PFSK-1 (cell line): ENCODE results near the gene NCAN.

Experiments used
- FOXP2 ChIP-seq: optimal IDR thresholded peaks from 2 replicates; pipeline ENCODE3; 2011; ENCODE audit warnings: borderline replicate concordance, control low read depth, inconsistent platforms; ENCODE audit not compliant: insufficient read depth; ENCODE audit errors: extremely low read length, extremely low read depth
- POLR2AphosphoS5 ChIP-seq: IDR thresholded peaks from 2 replicates; pipeline ENCODE4 v1.6.1; 2012; ENCODE audit warnings: low read depth, mild to moderate bottlenecking, control low read depth, low read length, moderate library complexity
- SIN3A ChIP-seq: IDR thresholded peaks from 2 replicates; pipeline ENCODE4 v1.6.1; 2012; ENCODE audit warnings: mild to moderate bottlenecking, low read length, moderate library complexity, borderline replicate concordance; ENCODE audit not compliant: insufficient read depth
- TAF1 ChIP-seq: IDR thresholded peaks from 2 replicates; pipeline ENCODE4 v1.6.1; 2012; ENCODE audit warnings: low read length, control low read depth, borderline replicate concordance; ENCODE audit not compliant: insufficient read depth
- TF ChIP-seq, protein P1 (sequence below), 2 experiments: IDR thresholded peaks; 2 replicates each; pipeline versions ENCODE4 v1.6.1 to v1.8.0; 2011 to 2012; ENCODE audit warnings: low read depth in 2 of 2, low read length in 2 of 2, control low read depth in 1 of 2, inconsistent platforms in 1 of 2, mild to moderate bottlenecking in 1 of 2, moderate library complexity in 1 of 2; ENCODE audit not compliant: insufficient read depth in 1 of 2

The NCAN gene

DNA sequence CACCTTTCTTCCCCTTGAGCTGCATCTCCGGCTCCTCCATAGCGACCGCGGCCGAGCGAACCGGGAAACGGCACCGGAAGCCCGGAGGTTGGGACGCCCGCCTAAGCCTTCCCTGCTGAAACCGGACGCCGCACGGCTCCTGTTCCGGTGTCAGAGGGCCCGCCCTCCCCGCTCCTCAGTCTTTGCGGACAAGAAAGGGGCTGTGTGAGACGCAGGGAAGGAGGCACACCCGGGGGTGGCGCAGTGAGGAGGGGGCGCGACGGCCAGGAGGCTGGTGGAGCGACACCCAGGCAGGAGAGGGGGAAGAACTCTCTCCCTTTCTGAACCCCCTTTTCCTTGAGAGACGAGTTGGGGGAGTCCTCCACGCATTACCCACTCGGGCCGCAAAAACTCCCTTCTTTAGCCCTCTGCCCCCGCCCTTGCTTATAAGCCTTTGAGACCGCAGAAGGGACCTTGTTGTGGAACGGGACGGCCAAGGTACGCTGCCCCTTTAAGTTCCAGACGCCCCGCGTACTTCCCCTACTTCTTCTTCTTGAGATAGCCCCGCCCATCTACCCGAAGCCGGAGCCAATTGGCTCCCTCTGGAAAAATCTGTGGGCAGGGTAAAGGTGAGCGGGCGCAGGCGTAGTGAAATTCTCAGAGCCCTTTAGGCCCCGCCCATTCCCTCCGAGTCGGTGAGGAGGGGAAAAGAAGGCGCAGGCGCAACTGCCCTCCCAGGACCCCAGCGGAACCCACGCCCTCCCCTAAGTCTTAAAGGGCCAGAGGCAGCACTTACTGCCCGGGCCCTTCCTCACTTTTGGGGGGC lies 19.5 kb upstream of the NCAN start, which contains the start of the genes BORCS8 and RFXANK:
TSS of gene BORCS8 (minus strand) at position 75 of the 805 bp plus-strand sequence. CDS start at position 40, 35 bp downstream.
TSS of gene RFXANK (plus strand) at position 181 of the 805 bp plus-strand sequence. CDS start 1,689 bp downstream, outside the sequence.
- TF ChIP-seq FOXP2 (peak; percentile 70), TAF1 (peak; percentile 91), POLR2AphosphoS5 (peak; percentile 76), SIN3A (no peak)
- TF ChIP-seq, protein P1, sequence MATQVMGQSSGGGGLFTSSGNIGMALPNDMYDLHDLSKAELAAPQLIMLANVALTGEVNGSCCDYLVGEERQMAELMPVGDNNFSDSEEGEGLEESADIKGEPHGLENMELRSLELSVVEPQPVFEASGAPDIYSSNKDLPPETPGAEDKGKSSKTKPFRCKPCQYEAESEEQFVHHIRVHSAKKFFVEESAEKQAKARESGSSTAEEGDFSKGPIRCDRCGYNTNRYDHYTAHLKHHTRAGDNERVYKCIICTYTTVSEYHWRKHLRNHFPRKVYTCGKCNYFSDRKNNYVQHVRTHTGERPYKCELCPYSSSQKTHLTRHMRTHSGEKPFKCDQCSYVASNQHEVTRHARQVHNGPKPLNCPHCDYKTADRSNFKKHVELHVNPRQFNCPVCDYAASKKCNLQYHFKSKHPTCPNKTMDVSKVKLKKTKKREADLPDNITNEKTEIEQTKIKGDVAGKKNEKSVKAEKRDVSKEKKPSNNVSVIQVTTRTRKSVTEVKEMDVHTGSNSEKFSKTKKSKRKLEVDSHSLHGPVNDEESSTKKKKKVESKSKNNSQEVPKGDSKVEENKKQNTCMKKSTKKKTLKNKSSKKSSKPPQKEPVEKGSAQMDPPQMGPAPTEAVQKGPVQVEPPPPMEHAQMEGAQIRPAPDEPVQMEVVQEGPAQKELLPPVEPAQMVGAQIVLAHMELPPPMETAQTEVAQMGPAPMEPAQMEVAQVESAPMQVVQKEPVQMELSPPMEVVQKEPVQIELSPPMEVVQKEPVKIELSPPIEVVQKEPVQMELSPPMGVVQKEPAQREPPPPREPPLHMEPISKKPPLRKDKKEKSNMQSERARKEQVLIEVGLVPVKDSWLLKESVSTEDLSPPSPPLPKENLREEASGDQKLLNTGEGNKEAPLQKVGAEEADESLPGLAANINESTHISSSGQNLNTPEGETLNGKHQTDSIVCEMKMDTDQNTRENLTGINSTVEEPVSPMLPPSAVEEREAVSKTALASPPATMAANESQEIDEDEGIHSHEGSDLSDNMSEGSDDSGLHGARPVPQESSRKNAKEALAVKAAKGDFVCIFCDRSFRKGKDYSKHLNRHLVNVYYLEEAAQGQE (IDR thresholded peaks at IDR 0.05; ENCODE audit: insufficient read depth in 1 of 2, low read depth in 2 of 2, low read length in 2 of 2): no peak

DNA sequence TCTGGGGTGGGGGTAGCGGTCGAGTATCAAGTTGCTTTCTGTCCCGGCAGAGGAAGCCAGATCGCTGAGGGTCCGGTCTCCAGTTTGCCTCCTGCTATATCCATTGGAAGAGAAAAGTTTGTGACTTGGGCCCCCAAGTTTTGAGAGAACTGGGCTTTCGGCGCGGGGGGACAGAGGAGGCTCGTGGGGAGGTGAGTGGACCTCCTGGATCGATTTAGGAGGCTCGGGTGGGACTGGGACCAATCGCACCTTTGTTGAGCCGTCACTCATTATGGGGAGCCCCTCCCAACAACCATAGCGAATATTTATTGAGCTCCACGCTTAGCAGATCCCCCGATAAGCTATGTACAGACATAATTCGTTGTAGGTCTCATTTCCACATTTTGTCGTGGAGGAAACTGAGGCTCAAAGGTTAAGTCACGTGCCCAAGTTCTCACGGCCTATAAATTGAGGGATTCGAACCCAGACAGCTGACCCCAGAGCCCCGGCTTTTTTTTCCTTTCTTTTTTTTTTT lies 18.8 kb upstream of the NCAN start:
- TF ChIP-seq TAF1 (no peak), FOXP2 (no peak), SIN3A (no peak), POLR2AphosphoS5 (no peak)
- TF ChIP-seq, protein P1 (IDR thresholded peaks at IDR 0.05; ENCODE audit: insufficient read depth in 1 of 2, low read depth in 2 of 2, low read length in 2 of 2): no peak

DNA sequence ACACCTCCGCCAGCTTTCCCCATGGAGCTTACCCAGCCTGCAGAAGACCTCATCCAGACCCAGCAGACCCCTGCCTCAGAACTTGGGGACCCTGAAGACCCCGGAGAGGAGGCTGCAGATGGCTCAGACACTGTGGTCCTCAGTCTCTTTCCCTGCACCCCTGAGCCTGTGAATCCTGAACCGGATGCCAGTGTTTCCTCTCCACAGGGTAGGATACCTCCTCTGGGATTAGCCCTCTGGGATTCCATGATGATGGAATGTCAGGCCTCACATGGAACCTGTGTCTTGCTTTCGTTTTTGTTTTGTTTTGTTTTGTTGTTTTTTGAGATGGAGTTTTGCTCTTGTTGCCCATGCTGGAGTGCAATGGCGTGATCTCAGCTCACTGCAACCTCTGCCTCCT lies 17.8 kb upstream of the NCAN start:
- no peak for TF ChIP-seq POLR2AphosphoS5
- TF ChIP-seq TAF1: no peak
- TF ChIP-seq, protein P1 (IDR thresholded peaks at IDR 0.05; ENCODE audit: insufficient read depth in 1 of 2, low read depth in 2 of 2, low read length in 2 of 2): no peak

DNA sequence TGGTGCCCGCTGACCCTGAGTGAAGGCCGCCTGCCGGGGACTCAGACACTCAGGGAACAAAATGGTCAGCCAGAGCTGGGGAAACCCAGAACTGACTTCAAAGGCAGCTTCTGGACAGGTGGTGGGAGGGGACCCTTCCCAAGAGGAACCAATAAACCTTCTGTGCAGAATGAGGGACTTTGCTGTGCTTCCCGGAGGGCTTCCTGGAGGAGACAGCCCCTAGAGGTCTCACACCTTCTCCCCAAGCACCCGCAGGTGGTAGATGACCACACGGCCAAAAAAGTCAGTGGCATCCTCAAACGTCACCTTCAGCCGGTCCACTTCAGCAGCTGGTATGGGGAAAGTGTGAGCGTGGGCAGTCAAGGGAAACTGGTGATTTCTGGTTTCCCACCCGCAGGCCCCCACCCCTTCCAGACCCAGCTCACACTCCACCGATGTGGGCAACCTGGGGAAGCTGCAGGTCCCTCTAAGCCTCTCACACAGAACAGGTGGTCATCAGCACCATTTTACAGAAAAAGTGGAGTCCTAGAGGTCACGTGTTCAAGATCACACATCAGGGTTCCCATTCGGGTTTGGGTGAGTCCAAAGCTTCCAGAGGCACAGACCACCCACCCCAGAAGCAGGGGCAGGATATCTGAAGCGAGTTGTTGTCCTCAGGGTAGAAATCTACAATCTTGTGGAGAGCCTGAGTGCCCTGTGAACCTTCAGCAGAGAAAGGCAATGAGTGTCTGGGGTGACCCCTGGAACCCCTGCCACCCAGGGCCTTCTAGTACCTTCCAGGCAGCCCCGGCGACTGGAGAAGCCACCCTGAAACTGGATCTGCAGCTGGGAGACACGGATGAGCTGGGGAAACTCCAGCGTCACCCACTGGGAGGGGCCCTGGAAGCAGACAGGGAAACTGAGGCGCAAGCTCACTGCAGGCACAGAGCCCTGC lies 9.8 kb upstream of the NCAN start:
- peak; percentile 17; the same call in 1 of the 2 replicates for TF ChIP-seq POLR2AphosphoS5
- TF ChIP-seq TAF1: no peak
- TF ChIP-seq FOXP2: no peak
- TF ChIP-seq, protein P1 (IDR thresholded peaks at IDR 0.05; ENCODE audit: insufficient read depth in 1 of 2, low read depth in 2 of 2, low read length in 2 of 2): no peak
- no peak for TF ChIP-seq SIN3A
